ENCODE data around the gene NUPR2. TPM values are rescaled to one million over a fixed set of nuclear protein-coding genes. Genes with fewer than 3 reads are reported as not detected.

NUPR2 gene
- total and polyA plus RNA-seq, 10 of the 15 experiments (the other 5 are each of a cell fraction or from before 2014, with no cell fraction given) = not detected

DNA sequence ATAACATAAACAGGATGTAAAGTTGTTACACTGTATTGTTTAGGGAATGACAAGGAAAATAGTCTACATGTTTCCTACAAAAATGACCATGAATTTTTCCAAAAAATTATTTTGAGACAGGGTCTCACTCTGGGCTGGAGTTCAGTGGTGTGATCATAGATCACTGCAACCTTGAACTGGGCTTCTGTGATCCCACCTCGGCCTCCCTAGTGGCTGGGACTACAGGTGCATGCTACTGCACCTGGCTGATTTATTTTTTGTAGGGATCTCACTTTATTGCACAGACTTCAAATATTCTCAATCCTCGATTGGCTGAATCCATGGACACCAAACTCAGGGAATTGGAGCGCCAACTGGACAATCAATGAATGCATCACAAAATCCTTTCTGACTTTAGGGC lies 16.6 kb downstream of the NUPR2 start:
- in situ Hi-C loops (cut with MboI) = loop anchor here (10.0 kb wide), 1 partner anchor 1345 kb away; the partner anchor contains the start of gene SEC61G
- ChIA-PET RAD21 (ENCODE audit: unreplicated experiment) (no interaction called here), POLR2A (interaction anchor here (0.6 kb wide), 1 partner anchor 61 kb away, joined by 4 read pairs; no protein-coding TSS in a partner anchor), SMC1A (ENCODE audit: uncharacterized antibody, unreplicated experiment) (no interaction called here), CTCF (no interaction called here)
- no peak overlapping the region for H3K9ac ChIP-seq (ENCODE audit: control insufficient read depth, insufficient read depth, low read length)
- intact Hi-C loops (cut with micrococcal nuclease; ENCODE audit: unreplicated experiment) = loop anchor here (10.0 kb wide), 1 partner anchor 215 kb away; the partner anchor contains the start of gene ZNF713
- no peaks in the 10 kb centered on the region for H3K9me3 ChIP-seq (replicated peaks; ENCODE audit: control insufficient read depth, insufficient read depth, low read length)
- H2AFZ ChIP-seq (ENCODE audit: control insufficient read depth, low read depth, low read length) = no peak overlapping the region
- WGBS (ENCODE audit: insufficient coverage, insufficient replicate concordance, low lambda C conversion rate, missing lambda C conversion rate) = 100% methylated on average over 3 of the region's 3 CpGs
- ATAC-seq (peak; percentile 19; the same call in 1 of the 3 replicates), FAIRE-seq (no peak), DNase-seq (ENCODE audit: low read depth, low spot score) (no peak)
- no peaks in the 10 kb centered on the region for H4K20me1 ChIP-seq (ENCODE audit: control insufficient read depth, insufficient read depth)
- peaks cover 8% of the 10 kb centered on the region for H3K79me2 ChIP-seq (ENCODE audit: control insufficient read depth, insufficient read depth, low read length)
- H3K36me3 ChIP-seq (ENCODE audit: control insufficient read depth in 2 of 2, insufficient read depth in 2 of 2, low read length in 1 of 2) = peaks cover 3 to 27% of the 10 kb centered on the region in 2 experiments
- no peak for TF ChIP-seq CEBPB (IDR thresholded peaks at IDR 0.05; ENCODE audit: borderline replicate concordance in 1 of 2, low read depth in 2 of 2, low read length in 2 of 2)
- TF ChIP-seq CHD4 (IDR thresholded peaks at IDR 0.05) = no peak
- TF ChIP-seq, protein P1, sequence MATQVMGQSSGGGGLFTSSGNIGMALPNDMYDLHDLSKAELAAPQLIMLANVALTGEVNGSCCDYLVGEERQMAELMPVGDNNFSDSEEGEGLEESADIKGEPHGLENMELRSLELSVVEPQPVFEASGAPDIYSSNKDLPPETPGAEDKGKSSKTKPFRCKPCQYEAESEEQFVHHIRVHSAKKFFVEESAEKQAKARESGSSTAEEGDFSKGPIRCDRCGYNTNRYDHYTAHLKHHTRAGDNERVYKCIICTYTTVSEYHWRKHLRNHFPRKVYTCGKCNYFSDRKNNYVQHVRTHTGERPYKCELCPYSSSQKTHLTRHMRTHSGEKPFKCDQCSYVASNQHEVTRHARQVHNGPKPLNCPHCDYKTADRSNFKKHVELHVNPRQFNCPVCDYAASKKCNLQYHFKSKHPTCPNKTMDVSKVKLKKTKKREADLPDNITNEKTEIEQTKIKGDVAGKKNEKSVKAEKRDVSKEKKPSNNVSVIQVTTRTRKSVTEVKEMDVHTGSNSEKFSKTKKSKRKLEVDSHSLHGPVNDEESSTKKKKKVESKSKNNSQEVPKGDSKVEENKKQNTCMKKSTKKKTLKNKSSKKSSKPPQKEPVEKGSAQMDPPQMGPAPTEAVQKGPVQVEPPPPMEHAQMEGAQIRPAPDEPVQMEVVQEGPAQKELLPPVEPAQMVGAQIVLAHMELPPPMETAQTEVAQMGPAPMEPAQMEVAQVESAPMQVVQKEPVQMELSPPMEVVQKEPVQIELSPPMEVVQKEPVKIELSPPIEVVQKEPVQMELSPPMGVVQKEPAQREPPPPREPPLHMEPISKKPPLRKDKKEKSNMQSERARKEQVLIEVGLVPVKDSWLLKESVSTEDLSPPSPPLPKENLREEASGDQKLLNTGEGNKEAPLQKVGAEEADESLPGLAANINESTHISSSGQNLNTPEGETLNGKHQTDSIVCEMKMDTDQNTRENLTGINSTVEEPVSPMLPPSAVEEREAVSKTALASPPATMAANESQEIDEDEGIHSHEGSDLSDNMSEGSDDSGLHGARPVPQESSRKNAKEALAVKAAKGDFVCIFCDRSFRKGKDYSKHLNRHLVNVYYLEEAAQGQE (IDR thresholded peaks at IDR 0.05; ENCODE audit: low read depth, low read length) = no peak
- no peak overlapping the region for H3K4me3 ChIP-seq
- no peak overlapping the region for H3K4me2 ChIP-seq (ENCODE audit: control insufficient read depth, insufficient read depth)
- H3K27ac ChIP-seq (ENCODE audit: control insufficient read depth, insufficient read depth) = no peak overlapping the region
- BruUV-seq (replicated peaks) = no TSS peak
- no peaks in the 10 kb centered on the region for H3K27me3 ChIP-seq (replicated peaks in 1 of 2; ENCODE audit: control insufficient read depth in 2 of 2, insufficient read depth in 2 of 2, low read length in 1 of 2)
- H3K4me1 ChIP-seq (ENCODE audit: control insufficient read depth, insufficient read depth, low read length) = no peaks in the 10 kb centered on the region

Data from GM12878 (cell line).